OCI-LY3 (cell line): ENCODE results near the gene RPL35.

ENCODE experiments used
- EZH2phosphoT487 ChIP-seq: fragments of 200-600 bp; shearing (Covaris generic); IDR thresholded peaks from 2 replicates; pipeline ENCODE4 v1.6.1; 2018; ENCODE audit warnings: antibody characterized with exemption, mixed run types, low read depth
- TF ChIP-seq, protein P1 (sequence below): fragments of 200-600, 300-600 bp; sonication (generic); IDR thresholded peaks from 2 replicates; pipeline ENCODE4 v1.5.1; 2014; ENCODE audit warnings: antibody characterized with exemption, low read length, low read depth

GRCh38 chr9:124899845-124900244, 38.1 kb upstream of the RPL35 start:
- TF ChIP-seq, protein P1, sequence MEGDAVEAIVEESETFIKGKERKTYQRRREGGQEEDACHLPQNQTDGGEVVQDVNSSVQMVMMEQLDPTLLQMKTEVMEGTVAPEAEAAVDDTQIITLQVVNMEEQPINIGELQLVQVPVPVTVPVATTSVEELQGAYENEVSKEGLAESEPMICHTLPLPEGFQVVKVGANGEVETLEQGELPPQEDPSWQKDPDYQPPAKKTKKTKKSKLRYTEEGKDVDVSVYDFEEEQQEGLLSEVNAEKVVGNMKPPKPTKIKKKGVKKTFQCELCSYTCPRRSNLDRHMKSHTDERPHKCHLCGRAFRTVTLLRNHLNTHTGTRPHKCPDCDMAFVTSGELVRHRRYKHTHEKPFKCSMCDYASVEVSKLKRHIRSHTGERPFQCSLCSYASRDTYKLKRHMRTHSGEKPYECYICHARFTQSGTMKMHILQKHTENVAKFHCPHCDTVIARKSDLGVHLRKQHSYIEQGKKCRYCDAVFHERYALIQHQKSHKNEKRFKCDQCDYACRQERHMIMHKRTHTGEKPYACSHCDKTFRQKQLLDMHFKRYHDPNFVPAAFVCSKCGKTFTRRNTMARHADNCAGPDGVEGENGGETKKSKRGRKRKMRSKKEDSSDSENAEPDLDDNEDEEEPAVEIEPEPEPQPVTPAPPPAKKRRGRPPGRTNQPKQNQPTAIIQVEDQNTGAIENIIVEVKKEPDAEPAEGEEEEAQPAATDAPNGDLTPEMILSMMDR, result no peak
- no peak for TF ChIP-seq EZH2phosphoT487
